OCI-LY3 (cell line): ENCODE measurements around the gene PTPRN2.
"Not testable (repeated sequence)": the region's sequence is repeated elsewhere in the genome, so short reads cannot be mapped to it uniquely, and the experiment has no call there.

Experiments
- H2AFZ ChIP-seq: fragments of 200-600, 300-600 bp; shearing (Covaris generic); 2 replicates; pipeline ENCODE4 v1.6.0; 2014; ENCODE audit warnings: antibody characterized with exemption, low read depth, low read length
- H3K27ac ChIP-seq: fragments of 200-600, 300-600 bp; sonication (generic); 2 replicates; pipeline ENCODE4 v1.5.1; 2014; ENCODE audit warnings: mild to moderate bottlenecking, low read length, moderate library complexity, mixed read lengths
- H3K27me3 ChIP-seq: fragments of 200-600, 300-600 bp; sonication (generic); 2 replicates; pipeline ENCODE4 v1.6.1; 2014; ENCODE audit warnings: low read depth, low read length, mixed read lengths
- H3K36me3 ChIP-seq: fragments of 200-600, 300-600 bp; sonication (generic); replicated peaks from 2 replicates; pipeline ENCODE3; 2014; ENCODE audit warnings: low read depth, low read length, mixed read lengths
- H3K4me1 ChIP-seq: fragments of 300-600, 200-600 bp; sonication (generic); 2 replicates; pipeline ENCODE4 v1.6.1; 2014; ENCODE audit warnings: low read length, mixed read lengths
- H3K4me2 ChIP-seq: fragments of 200-600, 300-600 bp; sonication (generic); 2 replicates; pipeline ENCODE4 v1.6.1; 2014; ENCODE audit warnings: low read length, mixed read lengths
- H3K4me3 ChIP-seq: fragments of 300-600, 200-600 bp; sonication (generic); 2 replicates; pipeline ENCODE4 v1.5.1; 2014; ENCODE audit warnings: antibody characterized with exemption, mild to moderate bottlenecking, low read length, moderate library complexity
- H3K79me2 ChIP-seq: fragments of 300-600, 200-600 bp; shearing (Covaris generic); 2 replicates; pipeline ENCODE4 v1.6.1; 2014; ENCODE audit warnings: mild to moderate bottlenecking, low read length, mixed read lengths
- H3K9ac ChIP-seq: fragments of 300-600, 200-600 bp; shearing (Covaris generic); 2 replicates; pipeline ENCODE4 v1.6.0; 2014; ENCODE audit warnings: mild to moderate bottlenecking, low read length, moderate library complexity
- H3K9me3 ChIP-seq: fragments of 200-600, 300-600 bp; shearing (Covaris generic); 2 replicates; pipeline ENCODE4 v1.6.1; 2014; ENCODE audit warnings: low read length, mixed read lengths; ENCODE audit not compliant: insufficient read depth
- H4K20me1 ChIP-seq: fragments of 200-600, 300-600 bp; sonication (generic); 2 replicates; pipeline ENCODE4 v1.6.1; 2016; ENCODE audit warnings: low read length, mixed read lengths; ENCODE audit not compliant: insufficient read depth
- EZH2phosphoT487 ChIP-seq: fragments of 200-600 bp; shearing (Covaris generic); IDR thresholded peaks from 2 replicates; pipeline ENCODE4 v1.6.1; 2018; ENCODE audit warnings: antibody characterized with exemption, mixed run types, low read depth
- TF ChIP-seq, protein P1 (sequence below): fragments of 200-600, 300-600 bp; sonication (generic); IDR thresholded peaks from 2 replicates; pipeline ENCODE4 v1.5.1; 2014; ENCODE audit warnings: antibody characterized with exemption, low read length, low read depth

PTPRN2 gene

DNA sequence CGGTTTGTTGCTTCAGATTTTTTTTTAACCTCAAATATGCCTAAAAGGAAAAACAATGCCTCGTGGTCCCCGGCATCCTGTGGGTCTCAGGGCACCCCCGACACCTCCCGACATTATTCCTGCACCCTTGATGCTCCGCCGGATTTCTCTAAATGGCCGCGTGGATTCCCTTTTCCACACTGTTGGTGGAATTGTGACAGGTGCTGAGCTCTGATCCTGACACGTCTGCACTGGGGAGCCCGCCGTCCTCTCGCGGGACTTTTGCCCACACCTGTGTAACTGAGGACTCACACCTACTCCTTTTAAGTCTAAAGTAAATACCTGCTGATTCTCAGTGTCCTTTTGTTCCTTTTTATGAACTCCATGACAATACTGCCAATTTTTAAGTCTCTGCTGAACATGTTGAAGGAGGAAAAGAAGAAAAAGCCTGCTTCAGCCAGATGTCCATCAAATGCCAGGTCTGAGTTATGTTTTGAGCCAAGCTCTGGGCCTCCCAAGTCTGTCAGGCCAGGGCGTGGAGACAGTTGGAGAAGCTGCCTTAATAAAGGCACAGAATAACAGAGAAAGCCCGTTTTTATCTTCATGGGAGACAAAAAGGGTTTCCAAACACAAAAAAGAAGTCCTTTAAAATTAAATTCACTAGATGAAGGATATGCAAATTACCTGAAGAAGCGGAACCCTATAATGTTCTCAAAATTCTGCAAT, 682.6 kb downstream of the PTPRN2 start:
- H3K36me3 ChIP-seq: no peaks in the 10 kb centered on the region
- no peak for TF ChIP-seq EZH2phosphoT487
- TF ChIP-seq, protein P1, sequence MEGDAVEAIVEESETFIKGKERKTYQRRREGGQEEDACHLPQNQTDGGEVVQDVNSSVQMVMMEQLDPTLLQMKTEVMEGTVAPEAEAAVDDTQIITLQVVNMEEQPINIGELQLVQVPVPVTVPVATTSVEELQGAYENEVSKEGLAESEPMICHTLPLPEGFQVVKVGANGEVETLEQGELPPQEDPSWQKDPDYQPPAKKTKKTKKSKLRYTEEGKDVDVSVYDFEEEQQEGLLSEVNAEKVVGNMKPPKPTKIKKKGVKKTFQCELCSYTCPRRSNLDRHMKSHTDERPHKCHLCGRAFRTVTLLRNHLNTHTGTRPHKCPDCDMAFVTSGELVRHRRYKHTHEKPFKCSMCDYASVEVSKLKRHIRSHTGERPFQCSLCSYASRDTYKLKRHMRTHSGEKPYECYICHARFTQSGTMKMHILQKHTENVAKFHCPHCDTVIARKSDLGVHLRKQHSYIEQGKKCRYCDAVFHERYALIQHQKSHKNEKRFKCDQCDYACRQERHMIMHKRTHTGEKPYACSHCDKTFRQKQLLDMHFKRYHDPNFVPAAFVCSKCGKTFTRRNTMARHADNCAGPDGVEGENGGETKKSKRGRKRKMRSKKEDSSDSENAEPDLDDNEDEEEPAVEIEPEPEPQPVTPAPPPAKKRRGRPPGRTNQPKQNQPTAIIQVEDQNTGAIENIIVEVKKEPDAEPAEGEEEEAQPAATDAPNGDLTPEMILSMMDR: no peak
- no peak overlapping the region for H3K27ac ChIP-seq
- no peaks in the 10 kb centered on the region for H4K20me1 ChIP-seq
- H2AFZ ChIP-seq: no peak overlapping the region
- H3K4me3 ChIP-seq: no peak overlapping the region
- H3K27me3 ChIP-seq: no peaks in the 10 kb centered on the region
- H3K79me2 ChIP-seq: no peaks in the 10 kb centered on the region
- H3K9me3 ChIP-seq: peaks cover 8% of the 10 kb centered on the region
- no peak overlapping the region for H3K9ac ChIP-seq
- H3K4me2 ChIP-seq: no peak overlapping the region
- no peaks in the 10 kb centered on the region for H3K4me1 ChIP-seq

DNA sequence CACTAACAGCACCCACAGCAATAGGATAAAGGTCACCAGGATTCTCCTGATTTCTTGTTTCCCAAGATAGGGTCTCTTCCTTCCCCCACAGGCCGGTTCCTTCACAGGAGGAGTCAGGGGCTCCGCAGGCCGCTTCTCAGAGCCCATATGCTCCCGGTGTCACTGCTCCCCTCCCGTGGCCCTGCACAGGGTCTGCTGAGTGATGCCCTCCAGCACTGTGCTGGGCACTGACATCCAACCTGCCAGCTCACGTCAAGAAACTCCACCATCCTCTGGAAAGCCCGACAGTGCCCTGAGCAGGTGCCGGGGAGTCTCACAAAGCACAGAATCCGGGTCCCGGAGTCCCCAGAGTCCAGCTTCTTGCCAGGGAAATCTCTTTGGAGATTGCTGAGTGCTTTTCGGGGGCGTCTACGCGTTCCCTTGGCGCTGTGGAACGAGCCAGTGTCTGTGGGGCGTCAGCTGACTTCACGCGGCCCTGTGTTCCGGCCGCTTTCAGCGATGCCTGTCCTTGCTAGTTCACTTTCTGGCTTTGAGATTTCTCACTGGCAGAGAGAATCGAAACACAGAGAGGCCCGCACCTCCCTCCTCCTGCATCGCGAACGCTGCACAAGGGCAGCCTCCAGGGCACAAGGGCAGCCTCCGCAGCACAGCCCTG, 683.3 kb downstream of the PTPRN2 start:
- Histone ChIP-seq H3K79me2 (no peaks in the 10 kb centered on the region), H4K20me1 (no peaks in the 10 kb centered on the region), H3K9ac (no peak overlapping the region), H3K27me3 (no peaks in the 10 kb centered on the region), H3K4me3 (no peak overlapping the region), H2AFZ (no peak overlapping the region), H3K4me1 (no peaks in the 10 kb centered on the region), H3K27ac (no peak overlapping the region), H3K4me2 (no peak overlapping the region), H3K9me3 (peaks cover 4% of the 10 kb centered on the region), H3K36me3 (no peaks in the 10 kb centered on the region)
- TF ChIP-seq, protein P1: no peak
- no peak for TF ChIP-seq EZH2phosphoT487

DNA sequence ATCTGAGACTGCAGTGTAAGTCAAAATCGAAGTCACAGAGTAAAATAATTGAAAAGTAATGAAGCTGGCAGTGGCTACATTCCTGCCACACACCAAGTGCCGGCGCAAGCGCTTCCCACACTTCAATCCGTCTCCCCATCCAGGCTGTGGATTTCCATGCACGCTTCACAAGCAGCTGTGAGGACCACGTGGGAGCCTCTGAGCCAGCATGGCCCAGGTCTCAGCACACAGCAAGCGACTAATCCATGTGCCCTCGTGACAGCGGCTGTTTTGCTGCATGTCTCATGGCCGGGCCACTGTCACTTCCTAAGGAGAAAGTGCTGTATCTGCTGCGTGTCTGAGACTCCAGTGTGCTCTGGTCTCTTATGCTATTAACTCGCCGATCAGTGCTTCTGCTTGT, 683.9 kb downstream of the PTPRN2 start:
- Histone ChIP-seq H3K9ac (no peak overlapping the region), H3K36me3 (no peaks in the 10 kb centered on the region), H3K9me3 (peaks cover 4% of the 10 kb centered on the region), H3K4me3 (no peak overlapping the region), H4K20me1 (no peaks in the 10 kb centered on the region), H3K27me3 (no peaks in the 10 kb centered on the region), H3K79me2 (no peaks in the 10 kb centered on the region), H3K4me1 (no peaks in the 10 kb centered on the region), H2AFZ (no peak overlapping the region), H3K4me2 (no peak overlapping the region), H3K27ac (no peak overlapping the region)
- TF ChIP-seq, protein P1: no peak
- TF ChIP-seq EZH2phosphoT487: no peak

DNA sequence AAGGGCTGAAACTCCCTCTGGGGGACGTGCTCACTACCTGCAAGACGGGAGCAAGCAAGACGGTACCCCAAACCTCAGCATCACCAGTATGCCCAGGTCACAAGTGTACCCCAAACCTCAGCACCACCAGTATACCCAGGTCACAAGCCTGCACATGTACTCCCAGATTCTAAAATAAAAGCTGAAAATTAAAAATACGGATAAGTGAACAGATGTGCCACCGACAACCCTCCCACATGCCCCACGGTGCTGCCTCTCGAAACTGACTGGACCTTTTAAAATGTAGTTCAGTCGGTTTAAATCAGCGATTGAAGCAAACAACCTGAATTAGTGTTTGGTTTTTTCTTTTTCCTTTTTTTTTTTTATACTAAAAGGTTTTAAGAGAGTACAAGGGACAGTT, 684.3 kb downstream of the PTPRN2 start:
- no peaks in the 10 kb centered on the region for H3K36me3 ChIP-seq
- no peaks in the 10 kb centered on the region for H3K79me2 ChIP-seq
- no peak overlapping the region for H3K4me2 ChIP-seq
- no peaks in the 10 kb centered on the region for H3K4me1 ChIP-seq
- H3K4me3 ChIP-seq: no peak overlapping the region
- TF ChIP-seq, protein P1: no peak
- TF ChIP-seq EZH2phosphoT487: no peak
- peaks cover 4% of the 10 kb centered on the region for H3K9me3 ChIP-seq
- no peak overlapping the region for H2AFZ ChIP-seq
- H3K9ac ChIP-seq: no peak overlapping the region
- H3K27me3 ChIP-seq: no peaks in the 10 kb centered on the region
- H3K27ac ChIP-seq: no peak overlapping the region
- no peaks in the 10 kb centered on the region for H4K20me1 ChIP-seq

DNA sequence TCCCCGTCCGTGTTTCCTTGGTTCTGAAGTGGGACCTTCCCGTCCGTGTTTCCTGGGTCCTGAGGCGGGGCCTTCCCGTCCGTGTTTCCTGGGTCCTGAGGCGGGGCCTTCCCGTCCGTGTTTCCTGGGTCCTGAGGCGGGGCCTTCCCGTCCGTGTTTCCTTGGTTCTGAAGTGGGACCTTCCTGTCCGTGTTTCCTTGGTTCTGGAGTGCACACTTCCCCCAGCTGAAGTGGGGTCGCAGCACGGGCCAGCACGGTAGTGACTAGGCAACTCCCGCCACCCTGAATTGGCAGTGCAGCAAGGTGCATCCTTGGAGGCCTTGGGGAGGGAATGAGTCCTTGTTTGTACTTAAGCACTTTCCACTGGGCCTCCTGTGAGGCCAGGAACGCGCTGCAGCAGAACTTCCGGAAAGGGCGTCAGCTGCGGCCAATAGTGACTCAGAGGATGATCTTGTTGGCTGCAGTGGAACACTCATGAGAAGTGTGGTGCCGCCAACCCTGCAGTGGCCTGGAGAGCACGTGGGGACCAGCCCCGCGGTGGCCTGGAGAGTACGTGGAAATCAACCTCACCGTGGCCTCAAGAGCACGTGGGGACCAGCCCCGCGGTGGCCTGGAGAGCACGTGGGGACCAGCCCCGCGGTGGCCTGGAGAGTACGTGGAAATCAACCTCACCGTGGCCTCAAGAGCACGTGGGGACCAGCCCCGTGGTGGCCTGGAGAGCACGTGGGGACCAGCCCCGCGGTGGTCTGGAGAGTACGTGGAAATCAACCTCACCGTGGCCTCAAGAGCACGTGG, 685.6 kb downstream of the PTPRN2 start:
- not testable (repeated sequence) for H3K36me3 ChIP-seq, H3K4me1 ChIP-seq, H3K27ac ChIP-seq, H2AFZ ChIP-seq, H3K9me3 ChIP-seq, H3K79me2 ChIP-seq, H3K4me3 ChIP-seq, H3K4me2 ChIP-seq, H3K27me3 ChIP-seq, H3K9ac ChIP-seq, H4K20me1 ChIP-seq
